ENCODE measurements around the gene SLC30A2. TPM values are rescaled to one million over a fixed set of nuclear protein-coding genes. Genes with fewer than 3 reads are reported as not detected.
A peak's percentile ranks its signal among the peaks of the same experiment; 100 is the strongest.

Gene SLC30A2
- polyA plus RNA-seq, 1 donor from 2014 or later, result 0.46 TPM

DNA sequence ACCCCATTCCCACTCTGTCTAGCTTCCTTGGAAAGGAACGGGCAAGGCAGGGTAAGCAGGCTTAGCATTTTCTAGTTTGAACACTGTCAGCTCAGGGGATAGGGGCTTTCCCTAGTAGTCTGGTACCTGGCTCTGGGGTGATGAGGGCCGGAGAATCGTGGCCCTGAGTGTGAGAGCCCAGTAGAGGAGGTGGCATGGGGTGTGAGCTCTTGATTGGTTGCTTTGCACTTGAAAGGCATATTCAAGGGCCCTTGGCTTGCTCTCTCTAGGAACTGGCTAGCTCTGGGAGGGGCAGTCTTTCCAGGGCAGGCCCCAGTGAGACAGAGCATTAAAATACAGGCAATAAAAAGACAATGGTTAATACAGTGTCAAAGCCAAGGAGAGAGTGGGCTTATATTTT, 35.1 kb downstream of the SLC30A2 start:
- no peak overlapping the region for H3K9ac ChIP-seq (ENCODE audit: low read length)
- H2AFZ ChIP-seq (ENCODE audit: low read depth, low read length), result no peak overlapping the region
- TF ChIP-seq POLR2AphosphoS5 (IDR thresholded peaks at IDR 0.05), result no peak
- TF ChIP-seq, protein P1, sequence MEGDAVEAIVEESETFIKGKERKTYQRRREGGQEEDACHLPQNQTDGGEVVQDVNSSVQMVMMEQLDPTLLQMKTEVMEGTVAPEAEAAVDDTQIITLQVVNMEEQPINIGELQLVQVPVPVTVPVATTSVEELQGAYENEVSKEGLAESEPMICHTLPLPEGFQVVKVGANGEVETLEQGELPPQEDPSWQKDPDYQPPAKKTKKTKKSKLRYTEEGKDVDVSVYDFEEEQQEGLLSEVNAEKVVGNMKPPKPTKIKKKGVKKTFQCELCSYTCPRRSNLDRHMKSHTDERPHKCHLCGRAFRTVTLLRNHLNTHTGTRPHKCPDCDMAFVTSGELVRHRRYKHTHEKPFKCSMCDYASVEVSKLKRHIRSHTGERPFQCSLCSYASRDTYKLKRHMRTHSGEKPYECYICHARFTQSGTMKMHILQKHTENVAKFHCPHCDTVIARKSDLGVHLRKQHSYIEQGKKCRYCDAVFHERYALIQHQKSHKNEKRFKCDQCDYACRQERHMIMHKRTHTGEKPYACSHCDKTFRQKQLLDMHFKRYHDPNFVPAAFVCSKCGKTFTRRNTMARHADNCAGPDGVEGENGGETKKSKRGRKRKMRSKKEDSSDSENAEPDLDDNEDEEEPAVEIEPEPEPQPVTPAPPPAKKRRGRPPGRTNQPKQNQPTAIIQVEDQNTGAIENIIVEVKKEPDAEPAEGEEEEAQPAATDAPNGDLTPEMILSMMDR (IDR thresholded peaks at IDR 0.05; ENCODE audit: poor library complexity, severe bottlenecking), result no peak
- no peak for TF ChIP-seq MXI1 (conservative IDR thresholded peaks at IDR 0.05; ENCODE audit: poor library complexity, severe bottlenecking)
- H3F3A ChIP-seq (ENCODE audit: insufficient read depth, low read length, poor library complexity, severe bottlenecking), result no peaks in the 10 kb centered on the region
- H3K9me2 ChIP-seq (ENCODE audit: insufficient read depth, low read length), result no peaks in the 10 kb centered on the region
- H3K9me3 ChIP-seq (ENCODE audit: low read length), result no peaks in the 10 kb centered on the region
- no peak overlapping the region for H3K4me2 ChIP-seq (ENCODE audit: low read length)
- H3K4me3 ChIP-seq (ENCODE audit: low read length), result no peak overlapping the region
- no peaks in the 10 kb centered on the region for H3K27me3 ChIP-seq (ENCODE audit: insufficient read depth, low read depth, low read length)
- no peaks in the 10 kb centered on the region for H4K20me1 ChIP-seq (ENCODE audit: insufficient read depth)
- no peaks in the 10 kb centered on the region for H3K36me3 ChIP-seq (ENCODE audit: insufficient read depth, low read length)
- no peak overlapping the region for H3K27ac ChIP-seq (ENCODE audit: low read length)
- no peaks in the 10 kb centered on the region for H3K79me2 ChIP-seq (replicated peaks; ENCODE audit: insufficient read depth, low read length)

DNA sequence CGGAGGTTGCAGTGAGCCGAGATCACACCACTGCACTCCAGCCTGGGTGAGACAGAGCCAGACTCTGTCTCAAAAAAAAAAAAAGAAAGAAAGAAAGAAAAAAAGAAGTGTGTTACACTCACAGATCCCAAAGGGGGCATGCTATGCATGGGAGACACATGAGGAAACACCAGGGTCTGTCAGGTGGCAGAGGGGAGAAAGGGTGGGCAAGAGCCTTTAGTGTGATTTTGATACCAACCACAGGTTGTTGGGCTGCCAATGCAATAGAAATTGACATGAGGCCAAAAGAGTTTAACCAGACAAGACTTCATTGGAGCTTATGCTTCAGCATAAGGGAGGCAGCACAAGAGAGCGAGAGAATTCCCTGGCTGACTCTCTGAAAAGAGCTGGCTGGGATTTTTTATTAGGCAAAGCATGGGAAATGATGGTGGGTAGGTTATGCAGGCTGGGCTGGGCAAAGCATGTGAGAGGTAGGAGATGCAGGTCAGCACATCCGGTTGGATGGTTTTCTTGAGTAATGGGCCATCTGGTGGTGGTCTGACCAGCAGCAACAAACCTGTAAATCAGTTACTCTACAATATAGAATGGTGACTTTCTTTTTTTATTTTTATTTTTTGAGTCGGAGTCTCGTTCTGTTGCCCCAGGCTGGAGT, 36.0 kb downstream of the SLC30A2 start:
- Histone ChIP-seq H3F3A (ENCODE audit: insufficient read depth, low read length, poor library complexity, severe bottlenecking) (no peaks in the 10 kb centered on the region), H3K9ac (ENCODE audit: low read length) (no peak overlapping the region), H3K36me3 (ENCODE audit: insufficient read depth, low read length) (no peaks in the 10 kb centered on the region), H3K27ac (ENCODE audit: low read length) (no peak overlapping the region), H3K9me3 (ENCODE audit: low read length) (no peaks in the 10 kb centered on the region), H3K27me3 (ENCODE audit: insufficient read depth, low read depth, low read length) (no peaks in the 10 kb centered on the region), H2AFZ (ENCODE audit: low read depth, low read length) (no peak overlapping the region), H3K79me2 (replicated peaks; ENCODE audit: insufficient read depth, low read length) (no peaks in the 10 kb centered on the region), H4K20me1 (ENCODE audit: insufficient read depth) (no peaks in the 10 kb centered on the region), H3K4me3 (ENCODE audit: low read length) (no peak overlapping the region), H3K4me2 (ENCODE audit: low read length) (no peak overlapping the region), H3K9me2 (ENCODE audit: insufficient read depth, low read length) (no peaks in the 10 kb centered on the region)
- TF ChIP-seq EZH2 (IDR thresholded peaks at IDR 0.05; ENCODE audit: borderline replicate concordance, insufficient read depth, low read length, poor library complexity, severe bottlenecking) (no peak), SMC3 (conservative IDR thresholded peaks at IDR 0.05; ENCODE audit: poor library complexity) (peak; percentile 54), MXI1 (conservative IDR thresholded peaks at IDR 0.05; ENCODE audit: poor library complexity, severe bottlenecking) (no peak), TAF1 (IDR thresholded peaks at IDR 0.05; ENCODE audit: low read depth) (no peak), EP300 (conservative IDR thresholded peaks at IDR 0.05; ENCODE audit: poor library complexity, severe bottlenecking) (no peak), POLR2AphosphoS5 (IDR thresholded peaks at IDR 0.05) (no peak), RAD21 (conservative IDR thresholded peaks at IDR 0.05) (peak; percentile 20)
- TF ChIP-seq, protein P2, sequence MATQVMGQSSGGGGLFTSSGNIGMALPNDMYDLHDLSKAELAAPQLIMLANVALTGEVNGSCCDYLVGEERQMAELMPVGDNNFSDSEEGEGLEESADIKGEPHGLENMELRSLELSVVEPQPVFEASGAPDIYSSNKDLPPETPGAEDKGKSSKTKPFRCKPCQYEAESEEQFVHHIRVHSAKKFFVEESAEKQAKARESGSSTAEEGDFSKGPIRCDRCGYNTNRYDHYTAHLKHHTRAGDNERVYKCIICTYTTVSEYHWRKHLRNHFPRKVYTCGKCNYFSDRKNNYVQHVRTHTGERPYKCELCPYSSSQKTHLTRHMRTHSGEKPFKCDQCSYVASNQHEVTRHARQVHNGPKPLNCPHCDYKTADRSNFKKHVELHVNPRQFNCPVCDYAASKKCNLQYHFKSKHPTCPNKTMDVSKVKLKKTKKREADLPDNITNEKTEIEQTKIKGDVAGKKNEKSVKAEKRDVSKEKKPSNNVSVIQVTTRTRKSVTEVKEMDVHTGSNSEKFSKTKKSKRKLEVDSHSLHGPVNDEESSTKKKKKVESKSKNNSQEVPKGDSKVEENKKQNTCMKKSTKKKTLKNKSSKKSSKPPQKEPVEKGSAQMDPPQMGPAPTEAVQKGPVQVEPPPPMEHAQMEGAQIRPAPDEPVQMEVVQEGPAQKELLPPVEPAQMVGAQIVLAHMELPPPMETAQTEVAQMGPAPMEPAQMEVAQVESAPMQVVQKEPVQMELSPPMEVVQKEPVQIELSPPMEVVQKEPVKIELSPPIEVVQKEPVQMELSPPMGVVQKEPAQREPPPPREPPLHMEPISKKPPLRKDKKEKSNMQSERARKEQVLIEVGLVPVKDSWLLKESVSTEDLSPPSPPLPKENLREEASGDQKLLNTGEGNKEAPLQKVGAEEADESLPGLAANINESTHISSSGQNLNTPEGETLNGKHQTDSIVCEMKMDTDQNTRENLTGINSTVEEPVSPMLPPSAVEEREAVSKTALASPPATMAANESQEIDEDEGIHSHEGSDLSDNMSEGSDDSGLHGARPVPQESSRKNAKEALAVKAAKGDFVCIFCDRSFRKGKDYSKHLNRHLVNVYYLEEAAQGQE (IDR thresholded peaks at IDR 0.05; ENCODE audit: borderline replicate concordance), result no peak
- TF ChIP-seq, protein P1 (IDR thresholded peaks at IDR 0.05; ENCODE audit: poor library complexity, severe bottlenecking), result peak; percentile 42
